Smooth muscle cell (in vitro differentiated cells): ENCODE measurements around the gene HLA-DRB5. TPM values are rescaled to one million over a fixed set of nuclear protein-coding genes. Genes with fewer than 3 reads are reported as not detected.

Source experiments
- DNase-seq: peaks from one replicate; lab custom pipeline; 2025; ENCODE audit not compliant: unreplicated experiment; lab: John Stamatoyannopoulos, UW
- H2AFZ ChIP-seq: fragments of 200-600 bp; sonication (generic); 2 replicates; pipeline ENCODE4 v1.6.0; 2016; ENCODE audit warnings: antibody characterized with exemption, low read depth, mild to moderate bottlenecking
- H3F3A ChIP-seq: fragments of 200-600 bp; sonication (generic); 2 replicates; pipeline ENCODE4 v1.6.0; 2017; ENCODE audit warnings: antibody characterized with exemption, low read depth
- H3K27ac ChIP-seq: fragments of 200-600 bp; sonication (generic); 2 replicates; pipeline ENCODE4 v1.5.1; 2016; ENCODE audit warnings: low read depth, mild to moderate bottlenecking
- H3K27me3 ChIP-seq: fragments of 200-600 bp; sonication (generic); 2 replicates; pipeline ENCODE4 v1.6.1; 2016; ENCODE audit warnings: low read depth, mild to moderate bottlenecking
- H3K36me3 ChIP-seq: fragments of 200-600 bp; sonication (generic); 2 replicates; pipeline ENCODE4 v1.5.1; 2016; ENCODE audit warnings: low read depth
- H3K4me1 ChIP-seq: fragments of 200-600 bp; sonication (generic); 2 replicates; pipeline ENCODE4 v1.5.1; 2016; ENCODE audit warnings: low read depth
- H3K4me2 ChIP-seq: fragments of 200-600 bp; sonication (generic); 2 replicates; pipeline ENCODE4 v1.6.0; 2016; ENCODE audit warnings: mild to moderate bottlenecking
- H3K4me3 ChIP-seq: fragments of 200-600 bp; sonication (generic); 2 replicates; pipeline ENCODE4 v1.5.1; 2016; ENCODE audit warnings: mild to moderate bottlenecking
- H3K79me2 ChIP-seq: fragments of 200-600 bp; sonication (generic); 2 replicates; pipeline ENCODE4 v1.6.0; 2016; ENCODE audit warnings: low read depth, mild to moderate bottlenecking
- H3K9ac ChIP-seq: fragments of 200-600 bp; sonication (generic); 2 replicates; pipeline ENCODE4 v1.6.0; 2016; ENCODE audit warnings: low read depth
- H3K9me3 ChIP-seq: fragments of 200-600 bp; sonication (generic); replicated peaks from 2 replicates; pipeline ENCODE4 v1.5.1; 2016; ENCODE audit warnings: low read depth
- H4K20me1 ChIP-seq: fragments of 200-600 bp; sonication (generic); 2 replicates; pipeline ENCODE4 v1.6.0; 2016; ENCODE audit warnings: low read depth
- CTCF ChIP-seq: fragments of 200-600 bp; sonication (generic); IDR thresholded peaks from 2 replicates; pipeline ENCODE4 v1.5.1; 2017; ENCODE audit warnings: borderline replicate concordance, mild to moderate bottlenecking, antibody characterized with exemption; ENCODE audit not compliant: insufficient read depth, poor library complexity, severe bottlenecking
- WGBS: methylation state at CpG from one replicate; pipeline ENCODE4 v1.1.7; 2016; ENCODE audit warnings: low lambda C conversion rate; 5-methylcytosine and 5-hydroxymethylcytosine counted together
- polyA plus RNA-seq: library from polyadenylated mRNA; unstranded; fragments of >200 nt; fragmentation: Nextera tagmentation; extraction: Ambion mirVana; gene quantifications from 2 replicates; pipeline ENCODE4 v1.2.1, GENCODE V29; 2016
- total RNA-seq: library from RNA; depleted of rRNA; stranded (reverse); fragments of >200 nt; gene quantifications from 2 replicates; pipeline ENCODE4 v1.2.3, GENCODE V29; 2014

Gene HLA-DRB5
- total and polyA plus RNA-seq, 2 experiments from 2014 or later = 7.9 to 10.4 TPM

- Histone ChIP-seq H3K9ac (no peak overlapping the region), H3K4me2 (no peak overlapping the region), H3K27me3 (peaks cover 2% of the 10 kb centered on the region), H3K79me2 (no peaks in the 10 kb centered on the region), H2AFZ (no peak overlapping the region), H3K9me3 (no peaks in the 10 kb centered on the region), H4K20me1 (no peaks in the 10 kb centered on the region), H3F3A (no peaks in the 10 kb centered on the region), H3K27ac (no peak overlapping the region), H3K36me3 (no peaks in the 10 kb centered on the region), H3K4me1 (no peaks in the 10 kb centered on the region), H3K4me3 (no peak overlapping the region)
- TF ChIP-seq CTCF = no peak
- no peak for DNase-seq
Observed at GRCh38 chr6:32492351-32492750, 37.7 kb downstream of the HLA-DRB5 start.

GRCh38 chr6:32491700-32492099, 38.4 kb downstream of the HLA-DRB5 start:
- H4K20me1 ChIP-seq = no peaks in the 10 kb centered on the region
- H2AFZ ChIP-seq = no peak overlapping the region
- DNase-seq = no peak
- TF ChIP-seq CTCF = no peak
- peaks cover 2% of the 10 kb centered on the region for H3K27me3 ChIP-seq
- no peak overlapping the region for H3K4me3 ChIP-seq
- no peaks in the 10 kb centered on the region for H3K36me3 ChIP-seq
- H3K27ac ChIP-seq = no peak overlapping the region
- H3K9ac ChIP-seq = no peak overlapping the region
- no peaks in the 10 kb centered on the region for H3K79me2 ChIP-seq
- WGBS = 82% methylated on average over 1 of the region's 1 CpG
- H3F3A ChIP-seq = no peaks in the 10 kb centered on the region
- no peaks in the 10 kb centered on the region for H3K4me1 ChIP-seq
- no peaks in the 10 kb centered on the region for H3K9me3 ChIP-seq
- no peak overlapping the region for H3K4me2 ChIP-seq

- no peak overlapping the region for H3K4me3 ChIP-seq
- H3K27ac ChIP-seq = no peak overlapping the region
- H2AFZ ChIP-seq = no peak overlapping the region
- H3F3A ChIP-seq = no peaks in the 10 kb centered on the region
- no peaks in the 10 kb centered on the region for H4K20me1 ChIP-seq
- no peak overlapping the region for H3K4me2 ChIP-seq
- H3K9me3 ChIP-seq = no peaks in the 10 kb centered on the region
- H3K27me3 ChIP-seq = peaks cover 2% of the 10 kb centered on the region
- DNase-seq = no peak
- no peaks in the 10 kb centered on the region for H3K79me2 ChIP-seq
- WGBS = 86% methylated on average over 1 of the region's 1 CpG
- no peak overlapping the region for H3K9ac ChIP-seq
- no peaks in the 10 kb centered on the region for H3K36me3 ChIP-seq
- TF ChIP-seq CTCF = no peak
- no peaks in the 10 kb centered on the region for H3K4me1 ChIP-seq
Observed at GRCh38 chr6:32488083-32488482, 42.0 kb downstream of the HLA-DRB5 start.

GRCh38 chr6:32484614-32484998, 45.5 kb downstream of the HLA-DRB5 start:
- Histone ChIP-seq H3K4me2 (no peak overlapping the region), H3K27me3 (no peaks in the 10 kb centered on the region), H3K4me1 (no peaks in the 10 kb centered on the region), H3K9me3 (no peaks in the 10 kb centered on the region), H3K36me3 (no peaks in the 10 kb centered on the region), H4K20me1 (no peaks in the 10 kb centered on the region), H3K9ac (no peak overlapping the region), H3K79me2 (no peaks in the 10 kb centered on the region), H3F3A (no peaks in the 10 kb centered on the region), H3K4me3 (no peak overlapping the region), H2AFZ (no peak overlapping the region), H3K27ac (no peak overlapping the region)
- no peak for DNase-seq
- whole genome bisulfite sequencing = 90% methylated on average over 4 of the region's 4 CpGs
- no peak for TF ChIP-seq CTCF
